ENCODE data around the gene ODC1. TPM values are rescaled to one million over a fixed set of nuclear protein-coding genes. Genes with fewer than 3 reads are reported as not detected.
A peak's percentile ranks its signal among the peaks of the same experiment; 100 is the strongest.
"Not testable (repeated sequence)": the region's sequence is repeated elsewhere in the genome, so short reads cannot be mapped to it uniquely, and the experiment has no call there.

Gene ODC1
- total RNA-seq, 6 donors from 2014 or later = 3.1 to 223 (median 46.0) TPM

DNA sequence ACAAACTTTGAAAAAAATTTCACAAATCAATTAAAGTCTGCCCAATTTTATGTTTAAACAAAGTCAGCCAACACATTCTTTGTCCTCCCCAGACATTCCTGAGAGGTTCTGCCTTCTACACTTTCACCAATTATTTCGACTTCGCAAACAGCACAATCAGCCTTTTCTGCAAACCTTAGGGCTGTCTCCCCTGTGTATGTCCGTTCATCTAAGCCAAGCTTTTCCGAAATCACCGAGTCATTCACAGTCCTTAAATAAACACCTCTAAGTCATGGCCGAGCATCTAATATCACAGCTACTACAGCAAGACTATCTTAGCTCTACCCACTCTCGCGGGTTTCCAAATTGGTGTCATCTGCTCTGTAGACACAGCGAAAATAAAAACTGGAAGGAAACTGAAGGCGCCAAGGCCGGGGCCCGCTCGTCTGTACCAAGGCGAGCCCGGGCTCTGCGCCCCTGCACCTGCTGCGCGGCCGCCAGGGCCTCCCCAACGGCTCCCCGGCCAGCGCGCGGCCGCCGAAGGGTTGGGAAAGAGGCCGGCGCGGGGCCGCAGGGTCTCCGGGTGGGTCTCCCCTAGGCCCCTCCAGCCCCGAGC is 730 bp downstream of the ODC1 start:
- Histone ChIP-seq H3K4me1 (peaks cover 32 to 39% (median 37%) of the 10 kb centered on the region in 4 donors), H3K9me3 (no peaks in the 10 kb centered on the region), H3K36me3 (peaks cover 5 to 27% (median 19%) of the 10 kb centered on the region in 4 donors), H3K4me3 (peak overlapping the region; percentile 8 to 75 (median 71)), H3K27me3 (no peaks in the 10 kb centered on the region), H3K27ac (peak overlapping the region; percentile 82 to 93 (median 88))
- TF ChIP-seq POLR2A (IDR thresholded peaks at IDR 0.05) (no peak), POLR2AphosphoS5 (IDR thresholded peaks at IDR 0.05) (no peak)
- TF ChIP-seq, protein P1, sequence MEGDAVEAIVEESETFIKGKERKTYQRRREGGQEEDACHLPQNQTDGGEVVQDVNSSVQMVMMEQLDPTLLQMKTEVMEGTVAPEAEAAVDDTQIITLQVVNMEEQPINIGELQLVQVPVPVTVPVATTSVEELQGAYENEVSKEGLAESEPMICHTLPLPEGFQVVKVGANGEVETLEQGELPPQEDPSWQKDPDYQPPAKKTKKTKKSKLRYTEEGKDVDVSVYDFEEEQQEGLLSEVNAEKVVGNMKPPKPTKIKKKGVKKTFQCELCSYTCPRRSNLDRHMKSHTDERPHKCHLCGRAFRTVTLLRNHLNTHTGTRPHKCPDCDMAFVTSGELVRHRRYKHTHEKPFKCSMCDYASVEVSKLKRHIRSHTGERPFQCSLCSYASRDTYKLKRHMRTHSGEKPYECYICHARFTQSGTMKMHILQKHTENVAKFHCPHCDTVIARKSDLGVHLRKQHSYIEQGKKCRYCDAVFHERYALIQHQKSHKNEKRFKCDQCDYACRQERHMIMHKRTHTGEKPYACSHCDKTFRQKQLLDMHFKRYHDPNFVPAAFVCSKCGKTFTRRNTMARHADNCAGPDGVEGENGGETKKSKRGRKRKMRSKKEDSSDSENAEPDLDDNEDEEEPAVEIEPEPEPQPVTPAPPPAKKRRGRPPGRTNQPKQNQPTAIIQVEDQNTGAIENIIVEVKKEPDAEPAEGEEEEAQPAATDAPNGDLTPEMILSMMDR (IDR thresholded peaks at IDR 0.05) = peak in 2 of 6 experiments; percentile 24 to 25
- no peak for DNase-seq
- peak; percentile 27 to 35 for ATAC-seq (ENCODE audit: low FRiP score in 2 of 2)
- 4 to 12% methylated on average over 20 to 25 of the region's 32 CpGs for WGBS, 2 donors

DNA sequence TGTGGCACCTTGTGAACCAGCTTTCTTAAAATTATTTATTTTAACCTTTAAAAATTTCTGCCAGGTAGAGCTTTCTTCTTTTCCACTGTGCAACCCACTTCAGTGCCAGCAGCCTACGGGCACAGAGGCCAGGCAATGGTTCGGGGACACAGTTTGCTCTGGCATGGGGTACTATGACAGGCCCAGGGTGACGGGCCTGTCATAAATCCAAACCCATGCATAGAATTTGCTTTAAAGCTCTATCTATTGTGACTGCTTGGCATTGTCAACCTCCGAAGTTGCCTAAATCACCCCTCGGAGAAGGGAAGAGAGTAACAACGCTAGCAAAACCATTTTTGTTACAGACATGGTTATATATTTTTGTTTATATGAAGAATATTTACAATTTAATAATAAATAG is 1.5 kb downstream of the ODC1 start:
- no peaks in the 10 kb centered on the region for H3K27me3 ChIP-seq
- H3K27ac ChIP-seq = peak overlapping the region in 1 of 4 donors; percentile 93
- H3K4me3 ChIP-seq = peak overlapping the region in 3 of 4 donors; percentile 4 to 75 (median 67)
- no peaks in the 10 kb centered on the region for H3K9me3 ChIP-seq
- peaks cover 7 to 35% (median 24%) of the 10 kb centered on the region in 4 donors for H3K36me3 ChIP-seq
- peaks cover 31 to 39% (median 35%) of the 10 kb centered on the region in 4 donors for H3K4me1 ChIP-seq
- TF ChIP-seq POLR2A (IDR thresholded peaks at IDR 0.05) (no peak), EP300 (IDR thresholded peaks at IDR 0.05) (no peak), POLR2AphosphoS5 (IDR thresholded peaks at IDR 0.05) (no peak)
- TF ChIP-seq, protein P1 (IDR thresholded peaks at IDR 0.05) = no peak
- no peak for DNase-seq
- WGBS, 2 donors = 69 to 73% methylated on average over 6 of the region's 6 CpGs
- no peak for ATAC-seq (ENCODE audit: low FRiP score in 2 of 2)

DNA sequence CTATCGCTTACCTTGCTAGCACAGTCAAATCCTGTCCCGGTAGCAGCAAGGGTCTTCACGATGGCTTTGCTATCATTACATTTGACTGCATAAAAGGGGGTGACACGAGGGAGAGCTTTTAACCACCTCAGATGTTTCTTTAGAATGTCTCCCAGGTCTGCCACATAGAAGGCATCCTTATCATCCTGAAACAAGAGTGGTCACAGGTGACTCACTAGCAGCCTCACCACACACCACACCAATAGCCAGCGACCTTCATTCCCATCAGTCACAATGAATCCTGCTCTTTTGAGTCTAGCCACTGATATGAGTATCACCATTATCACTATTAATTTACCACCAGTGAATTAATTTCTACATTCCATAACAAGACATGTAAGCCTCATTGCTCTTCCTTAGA is 3.7 kb downstream of the ODC1 start:
- no peaks in the 10 kb centered on the region for H3K9me3 ChIP-seq
- DNase-seq (no peak), ATAC-seq (ENCODE audit: low FRiP score in 2 of 2) (no peak)
- no peak overlapping the region for H3K27ac ChIP-seq
- peaks cover 14 to 56% (median 45%) of the 10 kb centered on the region in 4 donors for H3K36me3 ChIP-seq
- no peak overlapping the region for H3K4me3 ChIP-seq
- no peaks in the 10 kb centered on the region for H3K27me3 ChIP-seq
- peaks cover 27 to 31% (median 29%) of the 10 kb centered on the region in 4 donors for H3K4me1 ChIP-seq
- TF ChIP-seq, protein P1 (IDR thresholded peaks at IDR 0.05) = no peak
- TF ChIP-seq POLR2AphosphoS5 (IDR thresholded peaks at IDR 0.05) = no peak
- no peak for TF ChIP-seq EP300 (IDR thresholded peaks at IDR 0.05)
- no peak for TF ChIP-seq POLR2A (IDR thresholded peaks at IDR 0.05)
- 76 to 95% methylated on average over 5 of the region's 5 CpGs for WGBS, 2 donors

DNA sequence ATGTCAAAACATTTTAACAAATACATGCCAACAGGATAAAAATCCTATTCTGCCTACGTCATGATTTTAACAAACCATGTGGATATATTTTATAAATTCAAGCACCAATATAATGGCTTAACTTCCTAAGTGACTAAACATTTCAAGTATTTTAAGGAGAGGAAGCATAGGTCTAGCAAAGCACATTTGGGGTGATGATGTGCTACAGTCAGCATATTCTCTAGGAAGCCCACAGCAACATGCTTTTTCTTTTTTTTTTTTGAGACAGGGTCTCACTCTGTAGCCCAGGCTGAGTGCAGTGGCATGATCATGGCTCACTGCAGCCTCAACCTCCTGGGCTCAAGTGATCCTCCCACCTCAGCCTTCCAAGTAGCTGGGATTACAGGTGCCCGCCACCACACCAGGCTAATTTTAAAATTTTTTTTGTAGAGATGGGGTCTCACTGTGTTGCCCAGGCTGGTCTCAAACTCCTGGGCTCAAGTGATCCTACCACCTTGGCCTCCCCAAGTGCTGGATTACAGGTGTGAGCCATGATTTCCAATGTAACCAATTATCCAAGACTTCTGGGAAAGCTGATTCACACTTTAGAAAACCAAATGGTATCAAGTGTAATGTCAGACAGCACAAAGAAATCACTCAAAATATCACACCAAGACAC is 5.5 kb downstream of the ODC1 start:
- H3K4me3 ChIP-seq; H3K27ac ChIP-seq; H3K27me3 ChIP-seq; ATAC-seq (ENCODE audit: low FRiP score in 2 of 2); H3K9me3 ChIP-seq; DNase-seq: not testable (repeated sequence)
- Histone ChIP-seq H3K36me3 (peaks cover 14 to 61% (median 50%) of the 10 kb centered on the region in 4 donors), H3K4me1 (peaks cover 15 to 20% (median 19%) of the 10 kb centered on the region in 4 donors)
- 88 to 95% methylated on average over 2 of the region's 2 CpGs for WGBS, 2 donors

DNA sequence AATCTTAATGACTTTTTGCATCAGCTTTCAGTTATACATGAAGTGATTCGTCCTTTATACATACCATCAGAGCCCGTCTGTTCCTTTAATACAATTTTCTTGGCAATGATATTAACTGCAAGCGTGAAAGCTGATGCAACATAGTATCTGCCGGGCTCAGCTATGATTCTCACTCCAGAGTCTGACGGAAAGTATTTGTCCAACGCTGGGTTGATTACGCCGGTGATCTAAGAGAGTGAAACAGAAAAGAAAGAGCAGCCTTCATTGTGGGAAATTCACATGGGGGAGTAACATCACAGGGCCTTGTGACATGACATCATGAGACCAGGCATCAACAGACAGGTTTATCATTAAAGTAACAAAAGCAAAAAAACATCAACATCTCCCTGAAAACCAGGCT is 6.2 kb downstream of the ODC1 start:
- H3K9me3 ChIP-seq = no peaks in the 10 kb centered on the region
- peaks cover 9 to 14% (median 13%) of the 10 kb centered on the region in 4 donors for H3K4me1 ChIP-seq
- DNase-seq (no peak), ATAC-seq (ENCODE audit: low FRiP score in 2 of 2) (no peak)
- H3K27me3 ChIP-seq = no peaks in the 10 kb centered on the region
- no peak overlapping the region for H3K4me3 ChIP-seq
- TF ChIP-seq EP300 (IDR thresholded peaks at IDR 0.05) (no peak), POLR2A (IDR thresholded peaks at IDR 0.05) (no peak)
- TF ChIP-seq, protein P1 (IDR thresholded peaks at IDR 0.05) = no peak
- no peak overlapping the region for H3K27ac ChIP-seq
- WGBS, 2 donors = 93 to 94% methylated on average over 8 of the region's 8 CpGs
- peaks cover 14 to 61% (median 50%) of the 10 kb centered on the region in 4 donors for H3K36me3 ChIP-seq

Data from upper lobe of left lung (tissue), 6 donors.